ENCODE measurements around the gene NDE1.

The NDE1 gene

GRCh38 chr16:15772579-15773293 lies 122.7 kb downstream of the NDE1 start:
- DNase-seq = no peak

GRCh38 chr16:15773968-15774367 lies 123.9 kb downstream of the NDE1 start:
- DNase-seq = no peak

GRCh38 chr16:15775209-15775608 lies 125.2 kb downstream of the NDE1 start:
- no peak for DNase-seq

GRCh38 chr16:15775663-15776304 lies 125.7 kb downstream of the NDE1 start:
- peak; percentile 39 for DNase-seq
